Endometrial microvascular endothelial cells (primary cell): ENCODE measurements around the gene ADGRV1. TPM values are rescaled to one million over a fixed set of nuclear protein-coding genes. Genes with fewer than 3 reads are reported as not detected.
"Not testable (repeated sequence)": the region's sequence is repeated elsewhere in the genome, so short reads cannot be mapped to it uniquely, and the experiment has no call there.

Experiments used
- in situ Hi-C: cut with HindIII; loops from 2 replicates; pipeline ENCODE4 v1.10.0; 2017; ENCODE audit warnings: low sequenced_read_pairs, low pct_unique_long_range_greater_than_20kb; ENCODE audit errors: inconsistent ontology term
- total RNA-seq: library from RNA; depleted of rRNA; stranded (reverse); fragments of >200 nt; gene quantifications from one replicate; pipeline ENCODE4 v1.2.3, GENCODE V29; 2015; ENCODE audit errors: inconsistent ontology term

Gene ADGRV1
- total RNA-seq, 1 donor from 2014 or later, result not detected

GRCh38 chr5:90843443-90843842 is 284.8 kb downstream of the ADGRV1 start:
- in situ Hi-C loops, result no loop called here

- in situ Hi-C loops, result no loop called here
These were observed 286.3 kb downstream of the ADGRV1 start for GRCh38 chr5:90844931-90845330.

- in situ Hi-C loops, result no loop called here
These were observed 287.3 kb downstream of the ADGRV1 start for GRCh38 chr5:90845723-90846554.

GRCh38 chr5:90847606-90848005 is 289.0 kb downstream of the ADGRV1 start:
- in situ Hi-C loops, result not testable (repeated sequence)

- in situ Hi-C loops, result no loop called here
These were observed 291.3 kb downstream of the ADGRV1 start for GRCh38 chr5:90849939-90850338.

GRCh38 chr5:90852531-90852930 is 293.9 kb downstream of the ADGRV1 start:
- in situ Hi-C loops, result no loop called here

GRCh38 chr5:90853750-90854149 is 295.2 kb downstream of the ADGRV1 start:
- in situ Hi-C loops, result no loop called here

GRCh38 chr5:90854169-90854568 is 295.6 kb downstream of the ADGRV1 start:
- in situ Hi-C loops, result no loop called here

GRCh38 chr5:90855296-90856010 is 296.9 kb downstream of the ADGRV1 start:
- in situ Hi-C loops, result no loop called here

- in situ Hi-C loops, result no loop called here
These were observed 303.4 kb downstream of the ADGRV1 start for GRCh38 chr5:90861843-90862586.

- in situ Hi-C loops, result no loop called here
These were observed 306.6 kb downstream of the ADGRV1 start for GRCh38 chr5:90865180-90865579.

GRCh38 chr5:90866333-90866732 is 307.7 kb downstream of the ADGRV1 start:
- in situ Hi-C loops, result no loop called here

GRCh38 chr5:90866915-90867731 is 308.5 kb downstream of the ADGRV1 start:
- in situ Hi-C loops, result no loop called here

- in situ Hi-C loops, result no loop called here
These were observed 310.2 kb downstream of the ADGRV1 start for GRCh38 chr5:90868799-90869198.

GRCh38 chr5:90871391-90871991 is 312.9 kb downstream of the ADGRV1 start:
- in situ Hi-C loops, result no loop called here

GRCh38 chr5:90873033-90873517 is 314.5 kb downstream of the ADGRV1 start:
- in situ Hi-C loops, result no loop called here

GRCh38 chr5:90874066-90874465 is 315.5 kb downstream of the ADGRV1 start:
- in situ Hi-C loops, result no loop called here

- in situ Hi-C loops, result no loop called here
These were observed 316.9 kb downstream of the ADGRV1 start for GRCh38 chr5:90875456-90875855.
